PFSK-1 (cell line): ENCODE results near the gene STEAP1B.

Experiments
- POLR2AphosphoS5 ChIP-seq: IDR thresholded peaks from 2 replicates; pipeline ENCODE4 v1.6.1; 2012; ENCODE audit warnings: low read depth, mild to moderate bottlenecking, control low read depth, low read length, moderate library complexity
- TAF1 ChIP-seq: IDR thresholded peaks from 2 replicates; pipeline ENCODE4 v1.6.1; 2012; ENCODE audit warnings: low read length, control low read depth, borderline replicate concordance; ENCODE audit not compliant: insufficient read depth
- TF ChIP-seq, protein P1 (sequence below), 2 experiments: IDR thresholded peaks; 2 replicates each; pipeline versions ENCODE4 v1.6.1 to v1.8.0; 2011 to 2012; ENCODE audit warnings: low read depth in 2 of 2, low read length in 2 of 2, control low read depth in 1 of 2, inconsistent platforms in 1 of 2, mild to moderate bottlenecking in 1 of 2, moderate library complexity in 1 of 2; ENCODE audit not compliant: insufficient read depth in 1 of 2

DNA sequence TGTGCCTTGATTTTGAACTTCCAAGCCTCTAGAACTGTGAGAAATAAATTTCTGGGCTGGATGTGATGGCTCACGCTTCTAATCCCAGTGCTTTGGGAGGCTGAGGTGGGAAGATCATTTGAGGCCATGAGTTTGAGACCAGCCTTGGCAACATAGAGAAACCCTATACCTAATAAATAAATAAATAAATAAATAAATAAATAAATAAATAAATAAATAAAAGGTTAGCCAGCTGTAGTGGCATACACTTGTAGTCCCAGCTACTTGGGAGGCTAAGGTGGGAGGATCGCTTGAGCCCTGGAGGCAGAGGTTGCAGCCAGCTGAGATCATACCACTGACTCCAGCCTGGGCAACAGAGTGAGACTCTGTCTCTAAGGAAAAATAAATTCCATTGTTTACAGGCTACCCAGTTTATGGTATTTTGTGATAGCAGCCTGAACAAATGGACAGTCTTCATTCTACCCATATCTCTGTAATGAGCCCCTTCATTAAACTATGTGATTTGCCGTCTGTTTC, 67.7 kb downstream of the STEAP1B start:
- TF ChIP-seq POLR2AphosphoS5: no peak
- TF ChIP-seq, protein P1, sequence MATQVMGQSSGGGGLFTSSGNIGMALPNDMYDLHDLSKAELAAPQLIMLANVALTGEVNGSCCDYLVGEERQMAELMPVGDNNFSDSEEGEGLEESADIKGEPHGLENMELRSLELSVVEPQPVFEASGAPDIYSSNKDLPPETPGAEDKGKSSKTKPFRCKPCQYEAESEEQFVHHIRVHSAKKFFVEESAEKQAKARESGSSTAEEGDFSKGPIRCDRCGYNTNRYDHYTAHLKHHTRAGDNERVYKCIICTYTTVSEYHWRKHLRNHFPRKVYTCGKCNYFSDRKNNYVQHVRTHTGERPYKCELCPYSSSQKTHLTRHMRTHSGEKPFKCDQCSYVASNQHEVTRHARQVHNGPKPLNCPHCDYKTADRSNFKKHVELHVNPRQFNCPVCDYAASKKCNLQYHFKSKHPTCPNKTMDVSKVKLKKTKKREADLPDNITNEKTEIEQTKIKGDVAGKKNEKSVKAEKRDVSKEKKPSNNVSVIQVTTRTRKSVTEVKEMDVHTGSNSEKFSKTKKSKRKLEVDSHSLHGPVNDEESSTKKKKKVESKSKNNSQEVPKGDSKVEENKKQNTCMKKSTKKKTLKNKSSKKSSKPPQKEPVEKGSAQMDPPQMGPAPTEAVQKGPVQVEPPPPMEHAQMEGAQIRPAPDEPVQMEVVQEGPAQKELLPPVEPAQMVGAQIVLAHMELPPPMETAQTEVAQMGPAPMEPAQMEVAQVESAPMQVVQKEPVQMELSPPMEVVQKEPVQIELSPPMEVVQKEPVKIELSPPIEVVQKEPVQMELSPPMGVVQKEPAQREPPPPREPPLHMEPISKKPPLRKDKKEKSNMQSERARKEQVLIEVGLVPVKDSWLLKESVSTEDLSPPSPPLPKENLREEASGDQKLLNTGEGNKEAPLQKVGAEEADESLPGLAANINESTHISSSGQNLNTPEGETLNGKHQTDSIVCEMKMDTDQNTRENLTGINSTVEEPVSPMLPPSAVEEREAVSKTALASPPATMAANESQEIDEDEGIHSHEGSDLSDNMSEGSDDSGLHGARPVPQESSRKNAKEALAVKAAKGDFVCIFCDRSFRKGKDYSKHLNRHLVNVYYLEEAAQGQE (IDR thresholded peaks at IDR 0.05; ENCODE audit: insufficient read depth in 1 of 2, low read depth in 2 of 2, low read length in 2 of 2): no peak
- TF ChIP-seq TAF1: no peak
